GM21529 (cell line): Measurements from ENCODE around the gene NR1H2.

Experiments
- ATAC-seq: cut with Tn5 transposase; IDR thresholded peaks from one replicate; pipeline ENCODE4 v1.9.1; 2021; ENCODE audit not compliant: unreplicated experiment

The NR1H2 gene

DNA sequence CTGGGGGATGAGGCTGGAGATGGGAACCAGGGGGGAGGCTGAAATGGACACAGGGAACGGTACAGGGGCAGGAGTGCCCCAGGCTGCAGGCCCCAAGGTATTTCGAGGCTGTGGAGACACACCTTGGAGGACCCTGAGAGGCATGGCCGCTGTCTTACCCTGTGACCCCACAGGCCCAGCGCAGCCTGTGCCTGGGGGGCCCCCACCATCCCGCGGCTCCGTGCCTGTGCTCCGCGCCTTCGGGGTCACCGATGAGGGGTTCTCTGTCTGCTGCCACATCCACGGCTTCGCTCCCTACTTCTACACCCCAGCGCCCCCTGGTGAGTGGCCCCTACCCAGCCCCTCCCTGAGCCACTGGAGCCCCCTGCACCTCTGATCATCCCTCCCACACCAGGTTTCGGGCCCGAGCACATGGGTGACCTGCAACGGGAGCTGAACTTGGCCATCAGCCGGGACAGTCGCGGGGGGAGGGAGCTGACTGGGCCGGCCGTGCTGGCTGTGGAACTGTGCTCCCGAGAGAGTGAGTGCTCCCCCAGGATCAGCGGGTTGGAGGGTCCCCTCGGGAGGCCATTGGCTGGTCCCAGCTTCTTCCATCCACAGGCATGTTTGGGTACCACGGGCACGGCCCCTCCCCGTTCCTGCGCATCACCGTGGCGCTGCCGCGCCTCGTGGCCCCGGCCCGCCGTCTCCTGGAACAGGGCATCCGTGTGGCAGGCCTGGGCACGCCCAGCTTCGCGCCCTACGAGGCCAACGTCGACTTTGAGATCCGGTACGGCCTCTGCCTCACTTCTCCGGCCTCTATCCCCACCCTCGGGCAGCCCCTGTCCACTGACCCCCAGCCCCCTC lies 25.6 kb downstream of the NR1H2 start:
- ATAC-seq = no peak

DNA sequence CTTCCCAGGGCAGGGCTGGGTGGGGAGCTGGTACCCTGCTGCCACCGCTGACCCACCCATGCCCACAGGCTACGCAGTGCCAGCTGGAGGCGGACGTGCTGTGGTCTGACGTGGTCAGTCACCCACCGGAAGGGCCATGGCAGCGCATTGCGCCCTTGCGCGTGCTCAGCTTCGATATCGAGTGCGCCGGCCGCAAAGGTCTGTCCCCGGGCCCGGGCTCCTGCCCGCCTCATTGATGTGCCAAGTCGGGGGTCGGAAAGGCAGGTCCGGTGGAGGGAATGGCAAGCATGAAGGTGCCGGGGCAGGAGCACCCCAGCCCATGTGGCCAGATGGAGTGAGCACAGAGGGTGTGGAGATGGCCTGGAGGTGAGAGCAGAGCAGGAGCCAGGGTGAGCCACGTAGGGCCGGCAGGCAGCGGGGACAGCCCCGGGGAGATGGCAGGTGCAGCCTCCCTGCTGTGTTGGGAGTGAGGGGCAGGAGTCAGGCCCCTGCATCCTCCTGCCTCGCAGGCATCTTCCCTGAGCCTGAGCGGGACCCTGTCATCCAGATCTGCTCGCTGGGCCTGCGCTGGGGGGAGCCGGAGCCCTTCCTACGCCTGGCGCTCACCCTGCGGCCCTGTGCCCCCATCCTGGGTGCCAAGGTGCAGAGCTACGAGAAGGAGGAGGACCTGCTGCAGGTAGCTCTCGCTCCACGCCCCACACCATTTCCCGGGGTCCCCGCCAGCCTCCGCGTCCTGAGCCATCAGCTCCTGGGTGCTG lies 26.5 kb downstream of the NR1H2 start:
- ATAC-seq = no peak

DNA sequence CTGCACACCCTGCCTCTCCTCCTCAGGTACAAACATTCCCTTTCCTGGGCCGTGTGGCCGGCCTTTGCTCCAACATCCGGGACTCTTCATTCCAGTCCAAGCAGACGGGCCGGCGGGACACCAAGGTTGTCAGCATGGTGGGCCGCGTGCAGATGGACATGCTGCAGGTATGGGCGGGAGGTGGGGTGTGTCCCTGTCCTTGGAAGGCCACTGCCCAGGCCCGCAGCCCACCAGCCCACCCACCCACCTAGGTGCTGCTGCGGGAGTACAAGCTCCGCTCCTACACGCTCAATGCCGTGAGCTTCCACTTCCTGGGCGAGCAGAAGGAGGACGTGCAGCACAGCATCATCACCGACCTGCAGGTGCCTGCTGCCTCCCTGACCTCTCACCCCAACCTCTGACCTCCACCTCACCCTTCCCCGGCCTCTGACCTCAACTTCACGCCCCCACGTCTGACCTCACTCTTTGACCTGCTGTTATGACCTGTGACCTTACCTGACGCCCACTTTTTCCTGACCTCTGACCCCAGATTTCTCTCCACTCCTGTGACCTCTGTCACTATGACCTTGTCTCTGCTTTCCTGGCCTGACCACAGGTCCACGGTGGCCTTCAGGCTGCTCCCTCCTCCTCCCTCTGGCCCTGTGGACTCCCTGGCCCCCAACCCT lies 30.0 kb downstream of the NR1H2 start:
- no peak for ATAC-seq

DNA sequence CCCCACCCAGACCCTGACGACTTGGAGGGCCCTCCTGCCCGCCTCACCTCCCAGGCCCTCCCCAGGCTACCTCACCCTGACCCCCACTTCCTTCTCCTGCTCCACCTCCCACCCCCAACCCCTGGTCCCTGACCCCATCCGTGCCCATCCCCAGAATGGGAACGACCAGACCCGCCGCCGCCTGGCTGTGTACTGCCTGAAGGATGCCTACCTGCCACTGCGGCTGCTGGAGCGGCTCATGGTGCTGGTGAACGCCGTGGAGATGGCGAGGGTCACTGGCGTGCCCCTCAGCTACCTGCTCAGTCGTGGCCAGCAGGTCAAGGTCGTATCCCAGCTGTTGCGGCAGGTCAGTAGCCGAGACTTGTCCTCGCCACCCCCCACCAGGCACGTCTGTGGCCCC lies 30.6 kb downstream of the NR1H2 start:
- no peak for ATAC-seq

DNA sequence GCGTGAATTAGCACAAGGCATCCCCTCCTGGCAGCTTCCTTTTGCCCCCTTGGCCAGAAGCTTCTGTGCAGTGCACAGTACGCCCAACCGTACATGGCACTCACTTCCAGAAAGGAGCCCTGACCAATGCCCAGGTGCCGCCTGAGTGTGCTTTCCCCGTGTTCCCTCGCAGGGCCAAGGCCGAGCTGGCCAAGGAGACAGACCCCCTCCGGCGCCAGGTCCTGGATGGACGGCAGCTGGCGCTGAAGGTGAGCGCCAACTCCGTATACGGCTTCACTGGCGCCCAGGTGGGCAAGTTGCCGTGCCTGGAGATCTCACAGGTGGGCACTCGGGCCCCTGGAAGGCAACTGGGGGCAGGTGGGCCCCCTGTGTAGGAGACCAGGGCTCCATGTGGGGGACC lies 33.1 kb downstream of the NR1H2 start:
- ATAC-seq = no peak

GRCh38 chr19:50410109-50410508 lies 33.9 kb downstream of the NR1H2 start:
- ATAC-seq = no peak

DNA sequence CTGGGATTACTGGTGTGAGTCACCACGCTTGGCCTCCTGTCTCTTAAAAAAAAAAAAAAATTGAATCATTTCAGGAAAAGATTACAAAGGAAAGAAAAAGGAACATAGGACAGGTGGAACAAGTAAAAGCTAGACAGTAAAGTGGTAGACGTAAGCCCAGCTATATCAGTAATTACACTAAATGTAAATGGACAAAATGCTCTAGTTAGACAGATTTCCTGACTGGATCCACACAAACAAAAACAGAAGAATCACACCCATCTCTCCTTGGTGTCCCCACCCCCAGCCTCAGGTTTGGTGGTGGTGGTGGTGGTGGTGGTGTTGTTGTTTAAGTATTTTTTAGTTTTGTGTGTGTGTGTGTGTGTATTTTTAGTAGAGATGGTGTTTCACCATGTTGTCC lies 36.2 kb downstream of the NR1H2 start:
- no peak for ATAC-seq

DNA sequence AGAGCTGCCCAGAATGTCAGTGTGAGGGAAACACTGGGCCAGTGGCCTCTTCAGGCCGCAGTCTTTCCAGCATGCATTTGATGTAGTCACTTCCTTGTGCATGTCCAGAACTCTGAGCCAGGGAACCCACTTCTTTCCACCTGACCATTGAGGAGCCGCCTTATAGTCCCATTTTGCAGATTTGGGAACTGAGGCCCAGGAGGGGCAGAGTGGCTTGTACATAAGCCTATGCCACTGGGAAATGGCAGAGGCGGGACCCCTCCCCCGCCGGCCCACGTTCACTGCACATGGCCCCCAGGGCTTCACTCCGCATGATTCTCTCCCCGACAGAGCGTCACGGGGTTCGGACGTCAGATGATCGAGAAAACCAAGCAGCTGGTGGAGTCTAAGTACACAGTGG lies 36.8 kb downstream of the NR1H2 start:
- ATAC-seq = no peak

- ATAC-seq = no peak
Measured at GRCh38 chr19:50413531-50413930, 37.3 kb downstream of the NR1H2 start.

DNA sequence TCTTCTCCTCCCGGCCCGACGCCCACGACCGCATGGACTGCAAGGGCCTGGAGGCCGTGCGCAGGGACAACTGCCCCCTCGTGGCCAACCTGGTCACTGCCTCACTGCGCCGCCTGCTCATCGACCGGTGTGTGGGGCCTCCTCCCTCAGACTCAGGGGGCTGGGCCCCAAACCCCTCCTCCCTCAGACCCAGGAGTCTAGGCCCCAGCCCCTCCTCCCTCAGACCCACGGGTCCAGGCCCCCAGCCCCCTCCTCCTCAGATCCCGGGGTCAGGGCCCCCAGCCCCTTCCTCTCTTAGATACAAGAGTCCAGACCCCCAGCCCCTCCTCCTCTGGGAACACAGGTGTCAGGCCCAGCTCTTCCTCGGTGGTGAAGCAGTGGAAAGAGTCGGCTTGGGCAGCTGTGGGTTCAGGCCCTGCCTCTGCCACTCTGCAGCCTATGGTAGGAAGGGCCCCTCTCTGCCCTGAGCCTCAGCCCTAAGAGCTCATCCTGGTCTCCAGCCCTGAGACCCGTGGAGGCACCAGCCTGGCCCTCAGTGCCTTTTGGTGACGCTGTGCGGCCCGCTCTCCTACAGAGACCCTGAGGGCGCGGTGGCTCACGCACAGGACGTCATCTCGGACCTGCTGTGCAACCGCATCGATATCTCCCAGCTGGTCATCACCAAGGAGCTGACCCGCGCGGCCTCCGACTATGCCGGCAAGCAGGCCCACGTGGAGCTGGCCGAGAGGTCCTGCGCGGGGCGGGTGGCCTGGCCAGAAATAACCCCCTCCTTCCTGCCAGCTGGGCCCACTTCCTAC lies 38.8 kb downstream of the NR1H2 start:
- ATAC-seq = peak; percentile 33

GRCh38 chr19:50415661-50416033 lies 39.4 kb downstream of the NR1H2 start:
- ATAC-seq = peak; percentile 47

GRCh38 chr19:50416034-50416977 lies 40.0 kb downstream of the NR1H2 start:
- no peak for ATAC-seq

DNA sequence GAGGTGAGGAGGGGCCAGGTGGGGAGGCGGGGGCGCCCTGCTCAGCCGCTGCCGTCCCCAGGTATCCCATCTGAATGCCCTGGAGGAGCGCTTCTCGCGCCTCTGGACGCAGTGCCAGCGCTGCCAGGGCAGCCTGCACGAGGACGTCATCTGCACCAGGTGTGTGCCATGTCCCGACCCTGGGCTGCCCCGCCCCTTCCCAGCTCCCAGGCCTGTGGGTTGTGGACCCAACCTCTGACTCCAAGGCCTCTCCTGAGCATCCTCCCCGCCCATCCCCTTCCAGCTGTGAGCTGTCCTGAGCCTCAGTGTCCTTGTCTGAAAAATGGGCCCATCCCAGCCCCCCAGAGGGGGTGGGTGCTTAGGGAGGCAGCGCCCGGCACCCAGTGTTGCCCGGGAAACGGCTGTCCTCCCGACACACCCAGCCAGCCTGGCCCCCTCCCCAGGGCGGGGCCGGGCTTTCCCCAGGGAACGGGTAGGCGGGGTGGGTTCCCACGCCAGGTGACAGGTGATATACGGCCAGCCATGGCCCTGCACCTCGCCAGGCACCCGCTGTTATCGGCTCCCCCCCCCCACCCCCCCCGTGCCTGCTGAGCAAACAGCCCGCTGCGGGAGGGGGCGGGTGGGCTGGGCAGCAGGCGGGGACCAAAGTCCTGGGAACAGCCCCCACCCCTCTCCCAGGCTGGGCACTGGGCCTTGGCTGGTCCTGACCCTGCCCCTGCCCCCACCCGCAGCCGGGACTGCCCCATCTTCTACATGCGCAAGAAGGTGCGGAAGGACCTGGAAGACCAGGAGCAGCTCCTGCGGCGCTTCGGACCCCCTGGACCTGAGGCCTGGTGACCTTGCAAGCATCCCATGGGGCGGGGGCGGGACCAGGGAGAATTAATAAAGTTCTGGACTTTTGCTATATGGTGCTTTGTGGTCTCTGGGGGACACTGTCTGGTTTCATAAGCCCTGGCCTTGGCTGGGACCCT lies 41.1 kb downstream of the NR1H2 start:
- ATAC-seq = no peak

DNA sequence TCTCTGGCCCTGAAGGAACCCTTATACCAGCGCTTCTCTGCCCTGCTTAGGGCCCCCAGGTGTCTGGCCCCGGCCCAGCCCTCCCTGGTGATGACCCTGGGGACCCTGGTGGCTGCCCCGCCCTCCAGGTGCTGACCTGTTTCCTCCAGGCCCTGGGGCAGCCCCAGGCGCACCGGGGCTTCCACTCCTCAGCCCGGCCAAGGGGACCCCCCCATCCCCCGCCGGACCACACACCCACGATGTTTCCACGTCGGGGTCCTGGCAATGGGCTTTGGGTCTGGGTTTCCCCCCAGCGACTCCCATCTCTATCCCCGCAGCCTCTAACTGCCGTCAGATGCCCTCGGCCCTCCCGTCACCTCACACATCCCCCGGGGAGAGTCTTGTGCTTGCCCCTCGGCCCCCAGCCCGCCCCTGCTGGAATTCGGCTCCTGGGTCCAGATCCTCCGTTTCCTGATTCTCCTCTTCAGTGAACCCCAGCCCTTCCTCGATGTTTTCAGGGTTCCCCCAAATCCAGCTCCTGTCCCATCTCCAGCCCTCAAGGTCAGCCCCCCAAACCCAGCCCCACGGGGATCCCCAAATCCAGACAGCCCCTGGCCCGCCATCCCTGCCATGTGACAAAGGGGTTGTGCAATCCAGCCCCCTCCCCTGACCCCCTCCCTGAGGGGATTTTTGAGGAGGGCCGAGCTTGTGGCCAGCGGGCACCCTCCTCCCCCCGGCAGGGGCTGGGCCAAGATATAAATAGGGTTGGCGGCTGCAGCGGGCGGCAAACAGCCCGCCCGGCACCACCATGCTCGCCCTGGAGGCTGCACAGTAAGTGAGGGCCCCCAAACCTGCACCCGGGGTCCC lies 42.1 kb downstream of the NR1H2 start, which contains the start of gene SPIB:
Gene SPIB (plus strand): TSS at position 763 of the 846 bp plus-strand sequence. CDS start 25 bp downstream, at position 788.
- ATAC-seq = no peak

DNA sequence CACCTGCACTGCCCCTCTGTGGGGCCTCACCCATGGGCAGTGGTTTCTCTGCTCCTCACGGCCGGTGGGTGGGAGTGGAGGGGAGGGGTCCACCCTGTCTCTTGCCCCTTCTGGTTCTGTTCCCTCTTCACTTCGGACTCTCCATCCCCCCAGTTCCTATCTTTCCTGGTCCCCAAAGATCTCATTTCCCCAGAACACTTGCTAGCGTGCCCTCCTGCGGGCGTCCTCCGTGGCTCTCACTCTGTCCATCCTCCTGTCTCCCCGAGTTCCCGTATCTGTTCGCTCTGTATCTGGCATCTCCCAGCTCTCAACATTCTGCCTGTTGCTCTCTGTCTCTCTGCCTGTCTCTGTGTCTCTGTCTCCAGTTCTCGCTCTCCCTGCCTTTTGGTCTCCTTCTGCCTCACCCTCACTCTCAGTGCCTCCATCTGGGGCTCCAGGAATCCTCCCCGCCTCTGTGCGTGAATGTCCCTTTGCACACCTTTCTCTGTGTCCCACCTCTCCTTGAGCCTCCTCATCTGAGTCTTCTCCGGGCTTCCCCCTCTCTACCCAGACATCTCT lies 42.8 kb downstream of the NR1H2 start:
- ATAC-seq = no peak

- no peak for ATAC-seq
Measured at GRCh38 chr19:50419580-50420035, 43.4 kb downstream of the NR1H2 start.

GRCh38 chr19:50420127-50420526 lies 43.9 kb downstream of the NR1H2 start:
- ATAC-seq = no peak
